K562 (cell line): Measurements from ENCODE around the gene CDC6. TPM values are rescaled to one million over a fixed set of nuclear protein-coding genes. Genes with fewer than 3 reads are reported as not detected.

ENCODE experiments used
- ETS2 ChIP-seq: IDR thresholded peaks from 2 replicates; pipeline ENCODE4 v1.6.1; 2016; ENCODE audit warnings: borderline replicate concordance, missing genetic modification characterization, mild to moderate bottlenecking, moderate library complexity, missing compliant biosample characterization; ENCODE audit not compliant: poor library complexity, severe bottlenecking
- HDGF ChIP-seq: fragments of 450-650 bp; IDR thresholded peaks from 2 replicates; pipeline ENCODE4 v1.6.1; 2016
- MEF2A ChIP-seq: IDR thresholded peaks from 2 replicates; pipeline ENCODE4 v1.6.1; 2011; ENCODE audit warnings: low read depth, mild to moderate bottlenecking, low read length, moderate library complexity; ENCODE audit not compliant: control insufficient read depth
- MYC ChIP-seq, 2 experiments: fragments of 250-450 bp in 1 of 2; sonication (Bioruptor Pico) in 1 of 2; IDR thresholded peaks; 2 replicates each; pipeline versions ENCODE4 v1.5.1 to v1.6.1; 2012 to 2021; ENCODE audit warnings: low read depth in 2 of 2, borderline replicate concordance in 1 of 2, improper control_type of control experiment in 1 of 2, low read length in 1 of 2, mild to moderate bottlenecking in 1 of 2, moderate library complexity in 1 of 2
- PRDM10 ChIP-seq: fragments of 450-650 bp; IDR thresholded peaks from 2 replicates; pipeline ENCODE4 v1.6.1; 2018; ENCODE audit not compliant: partially characterized antibody
- THAP12 ChIP-seq: fragments of 250-450 bp; sonication (Bioruptor Pico); IDR thresholded peaks from 2 replicates; pipeline ENCODE4 v1.9.0; 2021; ENCODE audit warnings: mild to moderate bottlenecking, inconsistent platforms
- UBTF ChIP-seq, 2 experiments: IDR thresholded peaks; 2 replicates each; pipeline ENCODE4 v1.6.1; 2012; ENCODE audit warnings: improper control_type of control experiment in 2 of 2, low read depth in 2 of 2, low read length in 2 of 2, borderline replicate concordance in 1 of 2
- USF1 ChIP-seq: sonication (generic); formaldehyde crosslinking; IDR thresholded peaks from 2 replicates; pipeline ENCODE4 v1.9.0; 2022; ENCODE audit warnings: mild to moderate bottlenecking, missing genetic modification reagents
- ZNF140 ChIP-seq: fragments of 250-450 bp; sonication (Bioruptor Pico); IDR thresholded peaks from 2 replicates; pipeline ENCODE4 v1.8.0; 2021; ENCODE audit warnings: moderate library complexity, mild to moderate bottlenecking, inconsistent platforms
- ZNF277 ChIP-seq: fragments of 250-450 bp; sonication (Bioruptor Pico); IDR thresholded peaks from 2 replicates; pipeline ENCODE4 v1.8.0; 2022; ENCODE audit warnings: inconsistent platforms, mild to moderate bottlenecking, moderate library complexity, borderline replicate concordance
- ZNF324 ChIP-seq: fragments of 250-450 bp; sonication (Bioruptor Pico); IDR thresholded peaks from 2 replicates; pipeline ENCODE4 v1.4.0; 2020; ENCODE audit warnings: mild to moderate bottlenecking
- ZNF512 ChIP-seq: IDR thresholded peaks from 2 replicates; pipeline ENCODE4 v1.6.1; 2016; ENCODE audit warnings: missing genetic modification characterization, missing compliant biosample characterization
- polyA plus RNA-seq, 8 experiments: library from polyadenylated mRNA; depleted of rRNA in 4 of 8; stranded (reverse) in 5 of 8; unstranded in 3 of 8; fragments of >200 nt; fragmentation: Nextera tagmentation in 2 of 8; fragmentation: Illumina TruSeq in 1 of 8; extraction: Ambion mirVana in 2 of 8; extraction: Trizol in 1 of 8; gene quantifications; 2 replicates each; pipeline versions ENCODE4 v1.2.1 to v1.2.3, GENCODE V29; 2011 to 2014; ENCODE audit warnings: inconsistent platforms in 1 of 8, missing spikeins in 1 of 8
- total RNA-seq, 7 experiments: library from RNA; depleted of rRNA in 6 of 7; stranded (reverse); fragments of >200 nt in 6 of 7; fragmentation: Illumina TruSeq in 2 of 7; extraction: Trizol in 2 of 7; gene quantifications; 2 replicates each; pipeline versions ENCODE4 v1.2.1 to v1.2.3, GENCODE V29; 2011 to 2021; ENCODE audit warnings: low replicate concordance in 1 of 7

CDC6 gene
- total and polyA plus RNA-seq, 9 of the 15 experiments (the other 6 are each of a cell fraction or from before 2014, with no cell fraction given) = 29.6 to 141 (median 106) TPM

- TF ChIP-seq UBTF (IDR thresholded peaks at IDR 0.05; ENCODE audit: borderline replicate concordance in 1 of 2, low read depth in 2 of 2, low read length in 2 of 2) (0 out of 4 replicates have a peak, but pooled peaks have one; percentile 34 to 51), THAP12 (CRISPR knock-in tag) (peak; percentile 58; the same call in 1 of the 2 replicates), USF1 (CRISPR knock-in tag) (no peak), PRDM10 (peak; percentile 73), ZNF512 (tag) (no peak), ZNF277 (CRISPR knock-in tag) (no peak), ZNF324 (CRISPR knock-in tag) (no peak), ZNF140 (CRISPR knock-in tag) (no peak), ETS2 (tag) (no peak), MEF2A (no peak), HDGF (no peak), MYC (IDR thresholded peaks at IDR 0.05; ENCODE audit: low read depth, low read length) (peak; percentile 75), MYC (CRISPR knock-in tag; IDR thresholded peaks at IDR 0.05; ENCODE audit: borderline replicate concordance, low read depth) (no peak)
Measured at GRCh38 chr17:40287494-40288369, at the start of gene CDC6 (continued).
